Measurements from ENCODE around the gene RASGRP3.

DNA sequence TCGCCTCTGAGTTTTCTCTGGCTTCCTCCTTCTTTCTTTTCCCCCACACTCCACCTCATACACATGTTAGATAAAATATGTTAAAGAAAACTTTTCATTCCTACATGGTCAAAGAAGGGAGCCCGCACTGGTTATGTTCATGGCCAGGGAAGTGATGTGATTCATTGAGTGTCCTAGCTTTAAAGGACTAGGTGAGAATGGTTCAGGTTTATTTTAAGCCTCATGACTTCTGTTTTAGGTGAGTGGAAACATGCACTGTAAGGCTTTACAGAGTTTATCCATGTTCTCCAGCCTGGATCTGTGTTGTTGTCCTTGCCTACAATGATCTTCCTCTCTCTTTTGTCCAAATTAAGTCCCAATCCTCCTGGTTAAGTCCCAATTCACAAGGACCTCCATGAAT, 56.5 kb downstream of the RASGRP3 start:
- TF ChIP-seq CTCF (IDR thresholded peaks at IDR 0.05) (no peak), POLR2A (IDR thresholded peaks at IDR 0.05; ENCODE audit: low read depth) (no peak), POLR2AphosphoS5 (IDR thresholded peaks at IDR 0.05) (no peak)
